Type B pancreatic cell (in vitro differentiated cells): ENCODE results near the gene PHF12. TPM values are rescaled to one million over a fixed set of nuclear protein-coding genes. Genes with fewer than 3 reads are reported as not detected.

ENCODE experiments used
- DNase-seq: peaks from one replicate; pipeline ENCODE4 v3.0.0; 2021; ENCODE audit warnings: mixed read lengths; ENCODE audit not compliant: unreplicated experiment; ENCODE audit errors: extremely low spot score
- H3K27ac Mint-ChIP-seq: 2 replicates; pipeline ENCODE4 v1.8.0; 2021; ENCODE audit warnings: mild to moderate bottlenecking, mixed read lengths
- H3K27me3 Mint-ChIP-seq: 2 replicates; pipeline ENCODE4 v1.8.0; 2021; ENCODE audit warnings: mixed read lengths
- H3K36me3 Mint-ChIP-seq: 2 replicates; pipeline ENCODE4 v1.8.0; 2021; ENCODE audit warnings: mixed read lengths
- H3K4me1 Mint-ChIP-seq: one replicate; pipeline ENCODE4 v1.8.0; 2021; ENCODE audit warnings: mixed read lengths; ENCODE audit not compliant: unreplicated experiment
- H3K4me3 Mint-ChIP-seq: 2 replicates; pipeline ENCODE4 v1.8.0; 2021; ENCODE audit warnings: mild to moderate bottlenecking, mixed read lengths
- H3K9me3 Mint-ChIP-seq: 2 replicates; pipeline ENCODE4 v1.8.0; 2021; ENCODE audit warnings: mixed read lengths
- total RNA-seq: library from RNA; stranded (reverse); gene quantifications from 2 replicates; pipeline ENCODE4 v1.2.1, GENCODE V29; 2021; ENCODE audit warnings: low replicate concordance
- TF ChIP-seq, protein P1 (sequence below): fragments of 200-600 bp; sonication (generic); conservative IDR thresholded peaks from 2 replicates; pipeline ENCODE4 v1.5.0; 2021; ENCODE audit warnings: antibody characterized with exemption, mild to moderate bottlenecking

The PHF12 gene
- total RNA-seq, 1 donor from 2014 or later: 58.0 TPM

DNA sequence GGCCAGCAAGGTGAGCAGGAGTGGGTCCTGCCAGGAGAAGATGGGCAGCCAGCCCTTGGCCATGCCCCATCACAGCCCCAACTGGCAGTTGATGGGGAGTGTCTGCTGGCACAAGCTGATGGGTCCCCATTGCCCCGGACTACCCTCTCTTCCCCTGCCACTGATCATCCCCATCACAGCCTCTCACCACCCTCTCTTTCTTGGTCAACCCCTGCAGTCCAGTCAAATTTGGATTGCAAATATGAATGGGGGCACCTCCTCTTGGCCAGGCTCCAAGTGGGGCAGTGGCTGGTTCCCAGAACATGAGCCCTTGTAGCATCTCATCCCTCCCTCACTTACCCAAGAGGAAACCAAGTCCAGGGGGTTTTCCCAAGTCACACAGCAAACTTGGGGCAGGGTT lies 37.2 kb upstream of the PHF12 start:
- H3K4me3 Mint-ChIP-seq: no peak overlapping the region
- H3K27ac Mint-ChIP-seq: no peak overlapping the region
- peaks cover 52% of the 10 kb centered on the region for H3K27me3 Mint-ChIP-seq
- DNase-seq: no peak
- TF ChIP-seq, protein P1, sequence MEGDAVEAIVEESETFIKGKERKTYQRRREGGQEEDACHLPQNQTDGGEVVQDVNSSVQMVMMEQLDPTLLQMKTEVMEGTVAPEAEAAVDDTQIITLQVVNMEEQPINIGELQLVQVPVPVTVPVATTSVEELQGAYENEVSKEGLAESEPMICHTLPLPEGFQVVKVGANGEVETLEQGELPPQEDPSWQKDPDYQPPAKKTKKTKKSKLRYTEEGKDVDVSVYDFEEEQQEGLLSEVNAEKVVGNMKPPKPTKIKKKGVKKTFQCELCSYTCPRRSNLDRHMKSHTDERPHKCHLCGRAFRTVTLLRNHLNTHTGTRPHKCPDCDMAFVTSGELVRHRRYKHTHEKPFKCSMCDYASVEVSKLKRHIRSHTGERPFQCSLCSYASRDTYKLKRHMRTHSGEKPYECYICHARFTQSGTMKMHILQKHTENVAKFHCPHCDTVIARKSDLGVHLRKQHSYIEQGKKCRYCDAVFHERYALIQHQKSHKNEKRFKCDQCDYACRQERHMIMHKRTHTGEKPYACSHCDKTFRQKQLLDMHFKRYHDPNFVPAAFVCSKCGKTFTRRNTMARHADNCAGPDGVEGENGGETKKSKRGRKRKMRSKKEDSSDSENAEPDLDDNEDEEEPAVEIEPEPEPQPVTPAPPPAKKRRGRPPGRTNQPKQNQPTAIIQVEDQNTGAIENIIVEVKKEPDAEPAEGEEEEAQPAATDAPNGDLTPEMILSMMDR: no peak
- H3K4me1 Mint-ChIP-seq: peaks cover 6% of the 10 kb centered on the region
- H3K36me3 Mint-ChIP-seq: no peaks in the 10 kb centered on the region
- no peaks in the 10 kb centered on the region for H3K9me3 Mint-ChIP-seq

DNA sequence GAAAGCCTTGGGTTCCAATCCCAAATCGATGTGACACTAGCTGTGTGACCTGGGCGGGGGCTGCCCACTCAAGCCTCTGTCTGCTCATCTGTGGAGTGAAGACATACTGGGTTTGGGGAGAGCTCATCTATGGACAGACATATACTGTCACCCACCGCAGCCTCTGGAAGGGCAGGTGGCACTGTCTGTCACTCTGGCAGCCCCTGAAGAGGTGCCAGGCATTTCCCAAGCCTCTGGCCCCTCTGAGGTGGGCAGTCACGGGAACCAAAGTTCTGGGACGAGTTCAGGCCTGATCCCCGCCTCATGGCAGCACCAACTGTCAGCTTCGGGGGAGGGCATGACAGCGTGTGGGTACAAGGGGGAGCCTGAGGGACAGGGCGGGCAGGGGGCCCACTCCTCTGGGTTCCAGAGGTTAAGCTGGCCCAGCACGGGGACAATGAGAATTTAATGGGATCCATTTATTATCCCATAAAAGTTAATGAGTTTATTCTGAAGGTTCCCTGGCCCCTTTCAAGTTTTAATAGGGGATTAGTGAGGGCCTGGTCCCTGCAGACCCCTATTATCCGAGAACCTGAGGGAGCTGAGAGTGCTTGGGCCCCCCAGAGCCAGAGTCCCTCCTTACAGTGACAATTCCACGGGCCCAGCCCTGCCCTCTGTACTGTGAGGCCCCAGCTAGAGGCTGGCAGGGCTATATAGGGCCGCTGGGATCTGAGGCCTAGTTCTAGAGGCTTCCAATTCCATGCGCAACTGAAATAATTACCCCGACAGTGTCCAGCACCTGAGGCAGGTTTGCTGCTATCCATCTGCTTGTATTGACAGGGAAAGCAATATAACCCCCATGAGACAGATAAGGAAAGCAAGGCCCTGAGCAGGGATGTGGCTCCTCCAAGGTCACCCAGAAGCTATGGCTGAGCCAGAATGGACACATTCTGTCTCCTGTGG lies 35.7 kb upstream of the PHF12 start:
- Mint-ChIP-seq H3K27ac (no peak overlapping the region), H3K9me3 (no peaks in the 10 kb centered on the region), H3K27me3 (peaks cover 63% of the 10 kb centered on the region), H3K36me3 (no peaks in the 10 kb centered on the region), H3K4me3 (no peak overlapping the region), H3K4me1 (peaks cover 9% of the 10 kb centered on the region)
- TF ChIP-seq, protein P1: no peak
- no peak for DNase-seq

DNA sequence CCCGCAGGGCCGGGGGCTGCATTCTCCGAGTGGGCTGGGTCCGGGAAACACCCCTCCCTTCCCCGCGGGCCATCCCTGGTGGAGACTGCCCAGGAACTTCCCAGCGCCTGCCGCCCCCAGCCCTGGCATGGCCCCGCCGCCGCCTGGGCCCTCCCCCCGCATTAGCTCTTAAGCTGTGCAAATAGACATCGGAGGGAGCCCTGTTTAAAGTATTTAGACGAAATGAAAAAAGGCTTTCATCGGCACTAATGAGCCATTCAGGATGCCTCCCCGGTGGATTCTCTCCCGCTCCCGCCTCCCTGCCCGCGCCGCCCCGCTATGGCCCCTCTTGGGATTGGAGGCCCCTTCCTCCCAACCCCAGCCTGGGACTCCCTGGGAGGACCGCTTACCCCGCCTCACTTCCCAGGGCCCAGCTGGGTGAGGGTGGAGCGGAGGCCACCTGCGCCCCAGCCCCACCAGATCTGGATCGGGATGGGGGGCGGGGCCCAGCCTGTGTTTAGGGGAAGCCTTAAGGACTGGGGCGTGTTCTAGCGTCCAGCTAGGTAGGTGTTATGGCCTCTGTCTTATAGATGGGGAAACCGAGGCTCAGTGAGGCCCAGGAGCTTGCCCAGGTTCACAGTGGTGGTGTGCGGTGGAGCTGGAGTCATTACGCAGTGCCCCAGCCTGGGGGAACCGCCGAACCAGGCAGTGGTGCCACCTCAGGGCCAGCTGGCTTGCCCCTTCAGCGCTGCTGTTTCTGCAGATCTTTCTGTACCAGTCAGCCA lies 34.8 kb upstream of the PHF12 start:
- DNase-seq: no peak
- H3K9me3 Mint-ChIP-seq: no peaks in the 10 kb centered on the region
- no peaks in the 10 kb centered on the region for H3K36me3 Mint-ChIP-seq
- TF ChIP-seq, protein P1: no peak
- H3K4me3 Mint-ChIP-seq: no peak overlapping the region
- no peak overlapping the region for H3K27ac Mint-ChIP-seq
- H3K4me1 Mint-ChIP-seq: peaks cover 9% of the 10 kb centered on the region
- peaks cover 59% of the 10 kb centered on the region for H3K27me3 Mint-ChIP-seq

DNA sequence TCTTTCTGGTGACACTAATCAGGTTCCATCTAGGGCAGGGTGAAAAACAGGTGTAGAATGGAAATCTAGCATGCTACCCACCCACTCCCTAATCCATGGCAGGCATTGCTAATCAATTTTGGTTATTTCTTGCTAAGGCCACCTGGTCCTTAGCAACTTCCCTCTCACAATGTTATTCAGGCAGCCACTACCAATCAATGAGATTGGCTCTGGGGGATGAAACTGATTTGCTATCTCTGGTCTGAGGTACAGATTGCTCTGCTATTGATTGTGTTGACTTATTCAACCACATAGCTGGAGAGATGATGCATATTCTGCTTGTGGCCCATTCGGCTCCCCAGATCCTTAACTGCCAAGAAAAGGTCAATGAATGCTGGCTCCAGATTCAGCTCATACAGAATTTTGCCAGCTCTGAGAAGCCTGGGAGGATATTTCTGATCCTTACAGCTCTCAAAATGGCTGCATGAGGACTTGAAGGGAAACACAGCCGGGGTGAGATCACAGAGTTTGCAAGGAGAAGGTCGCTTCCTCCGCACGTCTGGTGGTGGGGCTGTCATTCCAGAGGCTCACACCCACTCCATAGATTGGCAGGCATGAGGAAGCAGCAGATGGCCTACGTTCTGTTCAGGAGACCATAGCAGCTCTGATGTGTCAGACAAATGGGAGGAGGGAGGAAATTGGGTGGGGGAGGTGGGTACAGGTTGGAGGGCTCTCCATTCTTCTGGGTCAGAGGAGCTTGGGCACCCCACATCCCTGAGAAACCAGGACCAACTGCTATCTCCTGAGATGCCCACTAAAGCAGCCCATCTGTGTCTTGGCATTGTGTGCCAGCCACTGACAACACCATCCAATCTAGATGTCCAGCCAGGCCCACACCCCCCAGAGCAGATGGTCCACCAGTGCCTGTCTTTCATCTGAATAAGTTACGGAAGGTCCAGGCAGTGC lies 32.2 kb upstream of the PHF12 start:
- TF ChIP-seq, protein P1: no peak
- H3K4me3 Mint-ChIP-seq: no peak overlapping the region
- no peak overlapping the region for H3K27ac Mint-ChIP-seq
- H3K9me3 Mint-ChIP-seq: no peaks in the 10 kb centered on the region
- peaks cover 64% of the 10 kb centered on the region for H3K27me3 Mint-ChIP-seq
- no peak for DNase-seq
- H3K4me1 Mint-ChIP-seq: peaks cover 9% of the 10 kb centered on the region
- H3K36me3 Mint-ChIP-seq: no peaks in the 10 kb centered on the region
